A549 (cell line): ENCODE measurements around the gene CUX1.

ENCODE experiments used
- BHLHE40 ChIP-seq: IDR thresholded peaks from 2 replicates; pipeline ENCODE4 v1.6.1; 2012; ENCODE audit warnings: low read depth, low read length, inconsistent platforms
- CTCF ChIP-seq: fragments of >200 bp; sonication (Bioruptor Twin); formaldehyde crosslinking; IDR thresholded peaks from 3 replicates; pipeline ENCODE4 v1.5.1; 2016
- EHMT2 ChIP-seq: fragments of 200-600 bp; sonication (generic); IDR thresholded peaks from 2 replicates; pipeline ENCODE4 v1.6.1; 2016; ENCODE audit warnings: antibody characterized with exemption, low read depth, mild to moderate bottlenecking, moderate library complexity
- KDM1A ChIP-seq: fragments of 200-600 bp; sonication (generic); IDR thresholded peaks from 2 replicates; pipeline ENCODE4 v1.6.1; 2016; ENCODE audit warnings: low read depth, mild to moderate bottlenecking
- RNF2 ChIP-seq: fragments of 200-600 bp; sonication (generic); IDR thresholded peaks from 2 replicates; pipeline ENCODE4 v1.6.1; 2016; ENCODE audit warnings: low read depth, mild to moderate bottlenecking, antibody characterized with exemption, moderate library complexity, borderline replicate concordance
- USF2 ChIP-seq: fragments of 450-650 bp; IDR thresholded peaks from 2 replicates; pipeline ENCODE4 v1.6.1; 2014; ENCODE audit warnings: antibody characterized with exemption

GRCh38 chr7:102188746-102189145 is 371.3 kb downstream of the CUX1 start:
- TF ChIP-seq BHLHE40: no peak
- TF ChIP-seq KDM1A: no peak
- no peak for TF ChIP-seq USF2
- no peak for TF ChIP-seq EHMT2
- no peak for TF ChIP-seq RNF2
- no peak for TF ChIP-seq CTCF
